Motor neuron (in vitro differentiated cells): ENCODE measurements around the gene ANP32B. TPM values are rescaled to one million over a fixed set of nuclear protein-coding genes. Genes with fewer than 3 reads are reported as not detected.
"Not testable (repeated sequence)": the region's sequence is repeated elsewhere in the genome, so short reads cannot be mapped to it uniquely, and the experiment has no call there.

Experiments used
- ATAC-seq, 8 experiments: fragments of 200-7000 bp; cut with Tn5 transposase; replicated peaks in 6 of 8; 2 replicates each; pipeline ENCODE4 v1.8.0; 2021; ENCODE audit warnings: mild to moderate bottlenecking in 8 of 8, moderate library complexity in 8 of 8
- H3K27ac ChIP-seq, 2 donors: fragments of 250-450 bp; sonication (Bioruptor Pico); 2 replicates each; pipeline ENCODE4 v1.9.0; 2021; ENCODE audit warnings: antibody characterized with exemption in 2 of 2, mild to moderate bottlenecking in 2 of 2, moderate library complexity in 1 of 2
- H3K4me1 ChIP-seq, 2 donors: fragments of 250-450 bp; sonication (Bioruptor Pico); replicated peaks in 1 of 2; 2 replicates each; pipeline ENCODE4 v1.6.1; 2021; ENCODE audit warnings: antibody characterized with exemption in 2 of 2, mild to moderate bottlenecking in 2 of 2, moderate library complexity in 1 of 2
- H3K4me3 ChIP-seq, 5 donors: fragments of 250-450 bp; sonication (Bioruptor Pico); 2 replicates each; pipeline ENCODE4 v1.9.0; 2021; ENCODE audit warnings: antibody characterized with exemption in 5 of 5, mild to moderate bottlenecking in 5 of 5, moderate library complexity in 4 of 5
- WGBS, 10 experiments: fragments of 450-650 bp; shearing (Covaris generic); methylation state at CpG; one replicate each; pipeline ENCODE4 v1.0.0; 2022; 5-methylcytosine and 5-hydroxymethylcytosine counted together
- in situ Hi-C, 9 experiments: fragments of 400-800 bp; cut with MboI; loops; one replicate each; pipeline ENCODE4 v1.15.0; 2021; ENCODE audit warnings: low sequenced_read_pairs in 9 of 9, low pct_unique_long_range_greater_than_20kb in 2 of 9; ENCODE audit not compliant: unreplicated experiment in 9 of 9
- total RNA-seq, 8 experiments: library from RNA; unstranded; fragments of 300-600 nt; gene quantifications; 2 replicates each; pipeline versions ENCODE4 v1.2.3 to v1.2.4, GENCODE V29; 2022

The ANP32B gene
- total RNA-seq, 8 experiments from 2014 or later: 21.1 to 322 (median 44.0) TPM

DNA sequence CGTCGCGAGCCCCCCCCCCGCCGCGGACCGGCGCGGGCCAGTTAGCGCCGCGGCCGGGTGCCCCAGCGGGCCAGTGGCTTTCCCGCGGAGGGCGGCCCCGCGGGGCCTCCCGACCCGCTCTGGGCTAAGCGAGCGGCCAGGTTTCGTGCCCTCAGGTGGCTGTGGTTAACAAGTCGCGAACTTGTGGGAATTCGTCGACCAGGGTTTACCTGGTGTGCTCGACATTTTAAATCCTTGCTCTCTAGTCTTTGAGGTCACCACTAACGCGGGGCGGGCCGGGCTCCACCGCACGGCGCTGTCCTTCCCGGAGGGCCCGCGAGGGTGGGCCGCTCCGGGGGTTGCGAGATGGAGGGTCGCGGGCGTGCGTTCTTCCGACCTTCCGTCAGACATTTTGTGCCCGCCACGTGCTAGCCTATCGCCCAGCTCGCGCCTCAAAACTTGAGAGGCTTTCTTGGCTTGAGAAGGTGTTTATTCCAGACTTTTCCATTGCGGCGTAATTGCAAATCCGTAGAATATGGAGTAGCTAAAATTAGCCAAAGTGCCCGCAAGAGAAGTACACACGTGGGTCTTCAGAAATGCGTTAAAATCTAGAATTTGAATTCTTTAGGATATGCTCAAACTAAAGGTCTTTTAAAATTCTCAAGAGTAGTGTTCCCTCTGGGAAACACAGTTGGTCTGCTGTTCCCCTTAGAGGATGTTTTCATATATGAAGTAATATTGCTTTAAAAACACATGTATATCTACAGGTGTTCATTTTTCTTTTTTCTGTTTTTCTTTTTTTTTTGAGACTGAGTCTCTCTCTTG lies 2.1 kb downstream of the ANP32B start:
- Histone ChIP-seq H3K4me1 (peaks cover 36 to 41% of the 10 kb centered on the region in 2 donors), H3K4me3 (peak overlapping the region; percentile 64 to 88 (median 78)), H3K27ac (peak overlapping the region; percentile 96)
- peak in 1 of 8 experiments; percentile 0 for ATAC-seq
- 0 to 100% (median 58%) methylated on average over 2 to 11 of the region's 59 CpGs; no CpG with 5 or more reads in 1 of the 10 experiments for WGBS, 10 experiments
- in situ Hi-C loops: no loop called here

- peaks cover 22 to 23% of the 10 kb centered on the region in 2 donors for H3K4me1 ChIP-seq
- ATAC-seq: no peak
- in situ Hi-C loops: no loop called here
- 50 to 100% (median 83%) methylated on average over 2 to 5 of the region's 5 CpGs for WGBS, 10 experiments
- H3K27ac ChIP-seq: no peak overlapping the region
- no peak overlapping the region for H3K4me3 ChIP-seq
Measured at GRCh38 chr9:97987487-97987886, 4.3 kb downstream of the ANP32B start.

DNA sequence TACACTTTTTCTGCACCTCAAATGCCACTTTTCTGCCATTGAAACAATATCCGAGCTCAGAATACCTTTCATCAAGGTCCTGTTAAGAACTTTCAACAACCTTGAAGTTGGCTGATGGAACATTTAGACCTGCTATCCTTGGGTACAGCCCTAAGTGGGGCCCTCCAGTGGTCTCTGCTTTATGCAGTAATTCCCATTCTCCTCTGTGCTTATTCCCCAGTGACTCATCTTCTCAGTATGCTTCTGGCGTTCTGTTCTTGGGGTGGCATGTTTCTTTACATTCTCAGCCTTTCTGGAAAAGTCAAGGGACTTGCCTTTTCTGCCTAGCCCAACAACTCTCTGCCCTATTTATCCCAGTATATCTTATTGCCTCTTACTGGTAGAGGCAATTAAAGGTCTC lies 7.1 kb downstream of the ANP32B start:
- peak in 3 of 8 experiments; percentile 64 to 74 (median 70) for ATAC-seq
- 0 to 83% (median 51%) methylated on average over 1 to 2 of the region's 2 CpGs; no CpG with 5 or more reads in 2 of the 10 experiments for WGBS, 10 experiments
- peaks cover 21 to 22% of the 10 kb centered on the region in 2 donors for H3K4me1 ChIP-seq
- no peak overlapping the region for H3K27ac ChIP-seq
- in situ Hi-C loops: no loop called here
- no peak overlapping the region for H3K4me3 ChIP-seq

DNA sequence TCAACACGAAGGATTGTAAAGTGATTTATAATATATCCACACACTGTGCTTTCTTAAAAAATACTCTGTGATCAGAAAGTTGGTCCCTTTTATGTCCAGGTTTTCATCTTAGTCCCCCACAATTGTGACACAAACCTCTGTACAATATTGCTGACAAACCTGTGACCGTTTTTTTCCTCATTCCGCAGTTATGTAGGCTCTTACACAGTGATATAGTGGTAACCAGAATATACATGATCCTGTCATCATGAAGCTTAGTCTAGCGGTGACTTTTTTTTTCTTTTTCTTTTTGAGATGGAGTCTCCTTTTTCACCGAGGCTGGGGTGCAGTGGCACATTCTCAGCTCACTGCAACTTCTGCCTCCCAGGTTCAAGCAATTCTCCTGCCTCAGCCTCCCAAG lies 8.7 kb downstream of the ANP32B start:
- ATAC-seq: no peak
- Histone ChIP-seq H3K4me3 (no peak overlapping the region), H3K27ac (no peak overlapping the region), H3K4me1 (peaks cover 6 to 8% of the 10 kb centered on the region in 2 donors)
- 22 to 100% (median 99%) methylated on average over 1 to 5 of the region's 5 CpGs for WGBS, 10 experiments
- in situ Hi-C loops: no loop called here

GRCh38 chr9:97992219-97992618 lies 9.1 kb downstream of the ANP32B start:
- H3K4me3 ChIP-seq: no peak overlapping the region
- peaks cover 2 to 5% of the 10 kb centered on the region in 2 donors for H3K4me1 ChIP-seq
- H3K27ac ChIP-seq: no peak overlapping the region
- 40 to 100% (median 95%) methylated on average over 1 to 6 of the region's 6 CpGs for WGBS, 10 experiments
- no peak for ATAC-seq
- in situ Hi-C loops: no loop called here

DNA sequence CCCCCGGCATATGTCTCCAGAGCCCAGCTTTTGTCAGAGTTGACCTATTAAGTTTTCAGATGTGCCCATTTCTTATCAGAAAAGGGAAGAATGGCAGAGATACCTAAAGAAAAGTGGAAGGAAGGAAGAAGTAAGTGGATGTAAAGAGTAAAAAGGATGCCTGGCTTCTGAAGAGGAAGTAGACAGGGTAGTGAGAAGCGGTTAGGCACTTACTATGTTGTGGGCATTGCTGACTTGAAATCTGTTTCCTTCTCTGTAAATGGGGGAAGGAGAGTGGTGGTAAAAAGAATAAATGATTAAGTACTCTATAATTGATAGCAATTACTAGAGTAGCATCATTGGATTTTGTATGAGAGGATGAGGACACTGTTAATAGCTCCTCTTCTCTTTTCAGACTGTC lies 9.9 kb downstream of the ANP32B start:
- Histone ChIP-seq H3K27ac (no peak overlapping the region), H3K4me1 (peaks cover 0 to 2% of the 10 kb centered on the region in 2 donors), H3K4me3 (no peak overlapping the region)
- 83 to 100% (median 100%) methylated on average over 1 to 2 of the region's 2 CpGs; no CpG with 5 or more reads in 1 of the 10 experiments for WGBS, 10 experiments
- no peak for ATAC-seq
- in situ Hi-C loops: no loop called here

- no peak for ATAC-seq
- Histone ChIP-seq H3K27ac (no peak overlapping the region), H3K4me3 (no peak overlapping the region), H3K4me1 (no peaks in the 10 kb centered on the region)
- WGBS, 10 experiments: 89 to 100% (median 100%) methylated on average over 1 of the region's 1 CpG; no CpG with 5 or more reads in 2 of the 10 experiments
- in situ Hi-C loops: no loop called here
Measured at GRCh38 chr9:97994703-97995102, 11.6 kb downstream of the ANP32B start.

- H3K4me1 ChIP-seq, in situ Hi-C loops, H3K4me3 ChIP-seq, ATAC-seq, H3K27ac ChIP-seq: not testable (repeated sequence)
- 86 to 100% (median 97%) methylated on average over 2 to 7 of the region's 7 CpGs; no CpG with 5 or more reads in 1 of the 10 experiments for WGBS, 10 experiments
Measured at GRCh38 chr9:97996676-97997075, 13.5 kb downstream of the ANP32B start.

DNA sequence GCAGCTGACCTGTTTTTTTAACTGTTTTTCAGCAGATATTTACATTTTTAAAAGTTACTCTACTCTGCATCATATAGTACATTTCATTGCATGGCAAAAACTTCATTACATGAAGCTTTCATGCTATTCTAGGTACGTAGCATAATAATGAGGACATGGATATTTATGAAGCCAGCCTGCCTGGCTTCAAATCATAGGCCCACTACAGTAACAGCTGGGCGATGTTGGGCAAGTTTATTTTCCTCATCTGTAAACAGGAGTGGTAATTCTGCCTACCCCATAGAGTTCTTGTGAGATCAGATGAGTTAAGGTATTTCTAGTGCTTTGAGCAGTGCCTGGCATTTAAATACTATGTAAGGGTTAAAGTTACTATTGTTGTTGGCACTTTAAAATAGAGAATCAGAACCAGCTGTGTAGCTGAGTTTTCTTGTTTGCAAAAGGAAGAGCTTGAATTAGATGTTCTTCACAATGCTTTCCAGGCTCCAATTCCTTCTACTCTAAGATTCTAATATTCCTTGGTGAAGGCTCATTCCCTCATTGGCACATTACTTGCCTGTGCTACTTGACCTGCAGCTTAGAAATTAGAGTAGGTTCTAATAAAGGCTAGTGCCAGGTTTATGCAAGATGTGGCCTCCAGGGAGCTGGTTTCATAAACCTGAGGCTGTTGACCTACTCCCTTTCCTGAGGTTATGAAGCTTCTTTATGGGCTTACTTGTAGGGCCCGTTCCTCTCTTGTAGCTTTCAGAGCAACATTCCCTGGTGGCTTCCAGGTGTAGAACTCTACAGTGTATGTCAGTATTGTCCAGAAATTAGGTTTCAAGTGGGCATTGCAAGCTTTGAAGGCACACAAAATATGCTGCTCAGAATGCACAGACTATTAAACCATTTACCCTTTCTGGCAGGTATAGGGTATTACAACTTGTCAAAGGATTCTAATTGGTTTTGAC lies 14.5 kb downstream of the ANP32B start:
- H3K27ac ChIP-seq: no peak overlapping the region
- H3K4me3 ChIP-seq: no peak overlapping the region
- no peaks in the 10 kb centered on the region for H3K4me1 ChIP-seq
- WGBS, 10 experiments: 54 to 100% (median 93%) methylated on average over 1 to 3 of the region's 3 CpGs; no CpG with 5 or more reads in 1 of the 10 experiments
- in situ Hi-C loops: no loop called here
- peak in 1 of 8 experiments; percentile 4 for ATAC-seq

DNA sequence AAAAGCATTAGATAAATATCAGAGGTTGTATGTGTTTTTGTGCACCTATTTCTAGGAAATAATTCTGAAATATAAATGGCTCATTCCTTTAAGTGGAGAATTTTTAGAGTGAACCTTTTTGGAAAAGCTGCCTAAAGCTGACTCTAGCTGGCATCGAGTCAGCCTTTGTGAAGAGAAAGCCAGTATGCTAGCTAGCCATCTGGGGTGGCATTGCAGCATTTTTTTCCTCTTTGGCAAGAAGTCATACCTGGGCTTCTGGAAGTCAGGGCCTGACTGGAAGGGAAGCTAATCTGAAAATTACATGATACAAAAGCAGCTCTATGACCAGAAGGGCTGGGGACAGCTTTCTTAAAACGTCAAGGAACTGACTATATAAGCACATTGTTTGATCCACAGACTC lies 19.7 kb downstream of the ANP32B start:
- 29 to 89% (median 80%) methylated on average over 2 of the region's 2 CpGs; no CpG with 5 or more reads in 3 of the 10 experiments for WGBS, 10 experiments
- no peak for ATAC-seq
- H3K27ac ChIP-seq: no peak overlapping the region
- H3K4me1 ChIP-seq: no peaks in the 10 kb centered on the region
- H3K4me3 ChIP-seq: no peak overlapping the region
- in situ Hi-C loops: no loop called here

DNA sequence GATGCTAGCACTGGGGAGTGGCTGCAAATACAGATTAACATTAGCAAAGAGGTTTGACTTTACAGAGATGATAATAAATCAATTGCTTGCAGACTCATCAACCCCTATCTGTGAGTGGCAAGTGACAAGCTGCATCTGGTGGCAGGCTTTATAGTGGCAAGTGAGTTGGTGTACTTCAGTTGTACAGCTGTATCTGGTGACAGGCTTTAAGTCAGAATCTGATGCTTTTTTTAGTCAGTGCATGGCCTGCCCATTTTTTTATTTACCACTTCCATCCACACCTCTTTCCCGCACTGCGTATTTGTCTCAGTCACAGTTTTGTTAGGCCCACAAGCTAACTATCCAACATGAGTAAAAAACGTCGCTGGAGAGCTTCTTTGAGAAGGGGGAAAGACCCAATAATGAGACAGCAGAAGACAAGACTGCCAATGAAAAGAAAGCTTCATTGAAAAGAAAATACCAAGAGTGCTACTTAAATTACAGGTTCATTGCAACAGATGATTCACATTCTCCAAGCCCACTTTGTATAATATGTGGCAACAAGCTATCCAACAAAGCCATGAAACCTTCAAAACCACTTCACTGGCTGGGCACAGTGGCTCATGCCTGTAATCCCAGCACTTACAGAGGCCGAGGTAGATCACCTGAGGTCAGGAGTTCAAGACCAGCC lies 23.1 kb downstream of the ANP32B start:
- WGBS, 10 experiments: 86 to 100% (median 93%) methylated on average over 2 to 5 of the region's 5 CpGs; no CpG with 5 or more reads in 1 of the 10 experiments
- in situ Hi-C loops: no loop called here
- H3K4me3 ChIP-seq: no peak overlapping the region
- no peaks in the 10 kb centered on the region for H3K4me1 ChIP-seq
- no peak overlapping the region for H3K27ac ChIP-seq
- ATAC-seq: no peak

DNA sequence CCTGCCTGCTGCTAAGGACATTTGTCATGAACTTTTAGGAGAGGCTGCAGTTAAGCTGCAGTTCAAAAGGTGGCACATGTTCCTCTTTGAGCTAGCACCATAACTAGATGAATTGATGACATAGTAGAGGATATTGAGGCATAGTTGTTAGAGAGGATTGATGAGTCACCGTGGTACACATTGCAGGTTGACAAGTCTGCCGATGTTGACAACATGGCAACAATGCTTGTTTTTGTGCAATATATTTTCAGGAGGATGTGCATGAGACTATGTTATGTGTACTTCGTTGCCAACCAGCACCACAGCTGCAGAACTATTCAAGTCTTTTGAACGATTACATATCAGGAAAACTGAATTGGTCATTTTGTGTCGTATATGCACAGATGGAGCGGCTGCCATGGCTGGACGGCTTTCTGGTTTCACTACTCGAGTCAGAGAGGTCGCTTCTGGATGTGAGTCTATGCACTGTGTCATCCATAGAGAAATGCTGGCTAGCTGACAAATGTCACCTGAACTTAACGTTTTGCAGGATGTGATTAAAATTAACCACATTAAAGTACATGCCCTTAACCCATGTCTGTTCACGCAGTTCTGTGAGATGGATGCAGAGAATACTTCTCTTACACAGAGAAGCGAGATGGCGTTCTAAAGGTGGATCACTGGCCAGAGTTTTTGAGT lies 24.2 kb downstream of the ANP32B start:
- Histone ChIP-seq H3K4me1 (no peaks in the 10 kb centered on the region), H3K4me3 (no peak overlapping the region), H3K27ac (no peak overlapping the region)
- ATAC-seq: no peak
- 65 to 100% (median 94%) methylated on average over 2 to 13 of the region's 13 CpGs for WGBS, 10 experiments
- in situ Hi-C loops: no loop called here
